IPS-20b (cell line): ENCODE data around the gene DNTTIP2.

Experiments
- H3K27ac ChIP-seq: one replicate; pipeline ENCODE4 v1.5.1; 2013; ENCODE audit warnings: low read length
- H3K27me3 ChIP-seq: 2 replicates; pipeline ENCODE4 v1.6.1; 2013; ENCODE audit warnings: mild to moderate bottlenecking, low read length, inconsistent platforms; ENCODE audit not compliant: insufficient read depth
- H3K36me3 ChIP-seq: 2 replicates; pipeline ENCODE4 v1.6.1; 2013; ENCODE audit warnings: low read depth, mild to moderate bottlenecking, inconsistent platforms, low read length, moderate library complexity; ENCODE audit not compliant: insufficient read depth
- H3K4me1 ChIP-seq: 2 replicates; pipeline ENCODE4 v1.6.1; 2013; ENCODE audit warnings: mild to moderate bottlenecking, control low read depth, inconsistent platforms, low read length, moderate library complexity; ENCODE audit not compliant: insufficient read depth
- H3K4me3 ChIP-seq: 2 replicates; pipeline ENCODE4 v1.5.1; 2013; ENCODE audit warnings: mild to moderate bottlenecking, low read length, inconsistent platforms
- H3K9ac ChIP-seq: 2 replicates; pipeline ENCODE4 v1.6.1; 2013; ENCODE audit warnings: low read depth, mild to moderate bottlenecking, inconsistent platforms, low read length, moderate library complexity
- H3K9me3 ChIP-seq: 2 replicates; pipeline ENCODE4 v1.6.1; 2013; ENCODE audit warnings: mild to moderate bottlenecking, low read depth, low read length, inconsistent platforms; ENCODE audit not compliant: insufficient read depth

The DNTTIP2 gene

DNA sequence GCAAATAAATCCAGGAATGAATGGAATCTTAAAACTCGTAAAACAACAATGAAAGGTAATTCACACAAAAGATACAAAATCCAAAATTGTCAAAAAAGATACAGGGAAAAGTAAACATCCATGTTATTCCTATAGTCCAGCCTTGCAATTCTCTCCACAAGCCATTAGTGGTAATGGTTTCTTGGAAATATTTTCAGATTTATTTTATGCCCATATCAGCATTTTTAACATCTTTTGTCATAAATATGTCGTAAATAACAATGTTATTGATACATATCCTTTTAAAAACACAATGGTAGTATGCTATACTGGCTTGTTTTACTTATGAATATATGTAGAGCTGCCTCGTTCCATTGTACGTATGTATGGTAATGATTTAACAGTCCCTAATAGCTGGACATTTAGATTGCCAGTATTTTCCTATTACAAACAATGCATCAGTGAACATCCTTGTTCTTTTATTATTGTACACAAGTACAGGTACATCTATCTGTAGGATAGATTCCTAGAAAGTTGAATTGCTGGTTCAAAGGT, 30.6 kb downstream of the DNTTIP2 start:
- H3K27me3 ChIP-seq, result no peaks in the 10 kb centered on the region; the same call in 1 of the 2 replicates
- peaks cover 8% of the 10 kb centered on the region; the same call in 1 of the 2 replicates for H3K9me3 ChIP-seq
- H3K36me3 ChIP-seq, result no peaks in the 10 kb centered on the region
- H3K27ac ChIP-seq, result no peak overlapping the region
- H3K4me3 ChIP-seq, result peak overlapping the region; percentile 90
- no peak overlapping the region; the same call in 1 of the 2 replicates for H3K9ac ChIP-seq
- H3K4me1 ChIP-seq, result peaks cover 3% of the 10 kb centered on the region; the same call in 1 of the 2 replicates

DNA sequence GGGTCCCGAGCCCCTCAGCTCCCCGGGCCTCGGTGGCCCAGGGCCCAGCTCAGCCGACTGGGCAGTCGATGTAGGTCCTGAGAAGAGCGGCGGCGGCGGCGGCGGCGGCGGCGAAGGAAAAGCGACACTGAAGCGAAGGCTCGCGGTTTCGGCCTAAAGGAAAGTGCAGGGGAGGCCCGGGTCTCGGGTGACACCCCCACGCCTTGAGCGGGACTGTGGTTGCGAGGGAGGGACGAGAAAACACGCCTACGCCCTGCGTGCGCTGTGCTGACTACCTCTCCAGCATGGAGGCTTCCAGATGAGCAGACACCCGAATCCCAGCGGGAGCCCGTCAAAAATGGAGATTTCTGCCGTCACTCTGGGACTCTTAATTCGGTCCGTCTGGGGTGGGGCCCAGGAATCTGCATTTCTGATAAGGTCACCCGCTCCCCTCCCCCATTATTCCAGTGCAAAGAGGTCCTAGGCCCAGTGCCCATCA, 31.2 kb downstream of the DNTTIP2 start:
- no peak overlapping the region for H3K27ac ChIP-seq

DNA sequence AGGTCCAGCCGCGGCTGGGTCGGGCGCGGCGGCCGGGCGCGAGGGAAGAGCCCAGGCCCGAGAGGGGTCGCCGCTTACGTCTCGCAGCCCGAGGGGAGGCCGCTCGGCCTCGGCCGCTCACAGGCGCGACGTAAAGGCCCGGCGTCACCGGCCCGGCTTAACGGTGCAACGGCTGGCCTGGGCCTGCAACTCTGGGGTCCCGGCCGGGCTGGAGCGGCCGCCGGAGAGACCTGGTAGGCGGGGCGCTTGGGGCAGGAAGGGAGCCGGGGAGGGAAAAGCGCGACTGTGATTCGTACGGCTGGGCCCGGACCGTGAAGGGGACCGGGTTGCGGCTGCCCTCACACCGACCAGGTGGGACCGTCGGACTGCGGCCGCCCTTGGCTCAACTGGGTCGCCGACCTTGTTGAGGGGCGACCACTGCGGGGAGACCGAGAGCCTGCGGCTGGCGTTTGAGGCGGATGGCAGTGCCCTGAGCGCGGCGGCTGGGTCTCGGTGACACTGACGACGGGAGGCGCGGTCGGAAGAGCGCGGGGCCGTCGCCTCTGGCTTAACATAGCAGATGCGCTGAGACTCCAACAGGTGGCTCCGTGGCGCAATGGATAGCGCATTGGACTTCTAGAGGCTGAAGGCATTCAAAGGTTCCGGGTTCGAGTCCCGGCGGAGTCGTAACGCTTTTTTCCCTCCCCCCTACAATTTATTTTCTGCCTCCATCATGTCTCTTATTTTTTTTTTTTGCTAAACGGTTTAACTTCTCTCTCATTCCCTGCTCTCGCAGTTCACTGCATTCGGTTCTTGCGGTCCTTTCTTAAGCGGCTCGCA, 31.8 kb downstream of the DNTTIP2 start:
- Histone ChIP-seq H3K27me3 (no peaks in the 10 kb centered on the region; the same call in 1 of the 2 replicates), H3K27ac (no peak overlapping the region), H3K4me1 (peaks cover 3% of the 10 kb centered on the region; the same call in 1 of the 2 replicates), H3K9ac (peak overlapping the region; percentile 78; the same call in 1 of the 2 replicates), H3K4me3 (peak overlapping the region; percentile 90), H3K36me3 (no peaks in the 10 kb centered on the region), H3K9me3 (peaks cover 8% of the 10 kb centered on the region; the same call in 1 of the 2 replicates)

More for the DNA sequence above, 31.2 kb downstream of the DNTTIP2 start:
- Histone ChIP-seq H3K27me3 (no peaks in the 10 kb centered on the region; the same call in 1 of the 2 replicates), H3K36me3 (no peaks in the 10 kb centered on the region), H3K4me3 (peak overlapping the region; percentile 90), H3K9me3 (peaks cover 8% of the 10 kb centered on the region; the same call in 1 of the 2 replicates), H3K9ac (peak overlapping the region; percentile 68; the same call in 1 of the 2 replicates), H3K4me1 (peaks cover 3% of the 10 kb centered on the region; the same call in 1 of the 2 replicates)

DNA sequence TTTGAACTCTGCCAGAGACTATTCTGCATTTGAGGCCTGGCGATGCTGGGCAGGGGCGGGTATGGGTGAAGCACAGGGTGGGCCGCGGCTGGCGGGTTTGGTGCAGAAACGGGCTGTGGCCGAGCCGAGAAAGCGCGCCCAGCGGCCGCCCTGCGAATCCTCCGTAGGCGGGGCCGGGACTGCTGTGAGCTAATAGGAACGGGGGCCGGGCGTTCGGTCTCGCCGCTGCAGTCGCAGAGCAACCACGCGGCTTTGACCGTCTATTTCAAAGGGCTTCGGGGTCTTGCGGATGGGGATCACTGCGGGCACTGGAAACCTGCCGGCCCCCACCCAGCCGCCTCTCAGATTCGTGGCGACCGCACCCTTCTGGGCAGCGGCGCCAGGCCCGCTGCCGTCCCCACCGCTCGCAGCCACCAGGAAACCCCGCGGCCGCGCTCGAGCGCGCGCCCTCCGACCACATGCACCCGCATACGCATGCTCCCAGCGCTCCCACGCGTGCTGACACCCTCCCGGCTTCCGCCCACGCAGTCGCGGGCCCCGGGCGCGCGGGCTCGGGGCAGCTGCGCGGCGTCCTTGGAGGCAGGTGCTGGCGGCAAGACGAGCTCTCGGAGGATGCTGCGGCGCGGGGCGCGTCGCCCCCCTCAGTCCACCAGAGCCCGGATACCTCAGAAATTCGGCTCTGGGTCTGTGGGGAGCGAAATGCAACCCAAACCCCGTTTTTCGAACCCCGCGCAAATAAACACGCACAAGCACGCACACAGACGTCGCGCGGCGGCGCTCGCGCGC, 32.6 kb downstream of the DNTTIP2 start:
- H3K4me3 ChIP-seq, result peak overlapping the region; percentile 90
- H3K4me1 ChIP-seq, result peaks cover 3% of the 10 kb centered on the region; the same call in 1 of the 2 replicates
- H3K36me3 ChIP-seq, result no peaks in the 10 kb centered on the region
- no peak overlapping the region for H3K27ac ChIP-seq
- H3K9me3 ChIP-seq, result peaks cover 8% of the 10 kb centered on the region; the same call in 1 of the 2 replicates
- H3K27me3 ChIP-seq, result no peaks in the 10 kb centered on the region; the same call in 1 of the 2 replicates
- peak overlapping the region; percentile 78; the same call in 1 of the 2 replicates for H3K9ac ChIP-seq

DNA sequence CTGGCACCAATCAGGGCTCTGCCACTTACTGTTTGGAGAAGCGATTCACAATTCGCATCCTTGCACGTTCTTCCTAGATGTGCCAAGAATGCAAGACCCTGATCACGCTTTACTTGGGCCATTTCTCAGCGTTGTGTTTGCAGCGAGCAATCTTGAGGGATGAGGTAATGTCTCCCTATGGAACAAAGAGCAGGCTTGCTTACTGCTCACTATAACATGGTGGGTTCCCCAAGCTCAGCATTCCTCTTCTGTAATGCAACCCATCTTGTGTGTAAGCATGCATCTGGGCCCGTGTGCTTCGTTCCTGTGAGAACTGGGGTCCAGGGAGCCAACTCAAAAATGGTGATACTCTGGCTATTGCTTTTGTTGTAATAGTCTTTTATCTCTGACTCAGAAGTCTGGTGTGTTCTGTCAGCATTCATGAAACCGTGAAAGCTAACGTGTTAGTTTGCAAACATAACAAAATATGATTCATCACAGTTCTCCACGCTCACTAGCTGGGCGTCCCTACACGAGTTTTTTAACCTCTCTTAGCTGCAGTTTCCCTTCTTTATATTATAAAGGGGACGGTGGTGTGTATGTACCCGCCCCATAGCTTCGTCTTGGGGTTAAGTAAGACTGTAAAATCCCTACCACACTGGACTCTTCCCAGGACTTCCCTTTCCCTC, 33.3 kb downstream of the DNTTIP2 start:
- H3K27me3 ChIP-seq, result no peaks in the 10 kb centered on the region; the same call in 1 of the 2 replicates
- no peaks in the 10 kb centered on the region for H3K36me3 ChIP-seq
- H3K27ac ChIP-seq, result no peak overlapping the region
- H3K4me3 ChIP-seq, result peak overlapping the region; percentile 90
- H3K9me3 ChIP-seq, result peaks cover 8% of the 10 kb centered on the region; the same call in 1 of the 2 replicates
- peaks cover 3% of the 10 kb centered on the region; the same call in 1 of the 2 replicates for H3K4me1 ChIP-seq
- H3K9ac ChIP-seq, result peak overlapping the region; percentile 38; the same call in 1 of the 2 replicates

DNA sequence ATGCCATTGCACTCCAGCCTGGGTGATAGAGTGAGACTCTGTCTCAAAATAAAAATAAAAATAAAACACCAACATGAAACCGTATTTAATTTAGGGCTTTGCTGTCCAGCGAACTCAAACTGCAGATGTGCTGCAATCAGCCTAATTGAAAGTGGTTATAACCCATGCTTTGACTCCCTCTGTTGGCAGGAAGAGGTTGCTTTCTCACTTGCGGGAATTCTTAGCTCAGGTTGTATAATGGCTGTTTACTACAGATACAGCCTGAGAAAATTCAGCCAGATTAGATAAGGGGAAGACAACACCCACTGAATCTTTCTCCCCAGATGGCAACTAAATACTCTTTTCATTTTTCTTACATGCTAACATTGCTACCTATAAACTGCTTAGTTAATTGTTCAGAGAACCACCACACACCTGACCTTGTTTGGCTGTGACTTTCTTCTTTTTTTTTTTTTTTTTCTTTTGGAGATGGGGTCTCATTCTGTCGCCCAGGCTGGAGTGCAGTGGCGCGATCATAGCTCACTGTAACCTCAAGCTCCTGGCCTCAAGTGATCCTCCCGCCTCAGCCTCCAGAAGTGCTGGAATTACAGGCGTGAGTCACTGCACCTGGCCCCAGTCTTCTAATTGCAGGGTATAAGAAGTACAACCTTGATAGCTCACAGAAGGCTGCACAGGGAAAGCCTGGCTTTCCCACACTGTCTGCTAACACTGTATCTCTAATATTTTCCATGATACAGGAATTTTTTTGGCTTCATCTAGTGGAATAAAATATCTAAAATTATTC, 34.6 kb downstream of the DNTTIP2 start:
- Histone ChIP-seq H3K9me3 (no peaks in the 10 kb centered on the region), H3K27me3 (no peaks in the 10 kb centered on the region; the same call in 1 of the 2 replicates), H3K27ac (no peak overlapping the region), H3K4me1 (peaks cover 3% of the 10 kb centered on the region; the same call in 1 of the 2 replicates), H3K9ac (no peak overlapping the region), H3K4me3 (no peak overlapping the region), H3K36me3 (no peaks in the 10 kb centered on the region)

DNA sequence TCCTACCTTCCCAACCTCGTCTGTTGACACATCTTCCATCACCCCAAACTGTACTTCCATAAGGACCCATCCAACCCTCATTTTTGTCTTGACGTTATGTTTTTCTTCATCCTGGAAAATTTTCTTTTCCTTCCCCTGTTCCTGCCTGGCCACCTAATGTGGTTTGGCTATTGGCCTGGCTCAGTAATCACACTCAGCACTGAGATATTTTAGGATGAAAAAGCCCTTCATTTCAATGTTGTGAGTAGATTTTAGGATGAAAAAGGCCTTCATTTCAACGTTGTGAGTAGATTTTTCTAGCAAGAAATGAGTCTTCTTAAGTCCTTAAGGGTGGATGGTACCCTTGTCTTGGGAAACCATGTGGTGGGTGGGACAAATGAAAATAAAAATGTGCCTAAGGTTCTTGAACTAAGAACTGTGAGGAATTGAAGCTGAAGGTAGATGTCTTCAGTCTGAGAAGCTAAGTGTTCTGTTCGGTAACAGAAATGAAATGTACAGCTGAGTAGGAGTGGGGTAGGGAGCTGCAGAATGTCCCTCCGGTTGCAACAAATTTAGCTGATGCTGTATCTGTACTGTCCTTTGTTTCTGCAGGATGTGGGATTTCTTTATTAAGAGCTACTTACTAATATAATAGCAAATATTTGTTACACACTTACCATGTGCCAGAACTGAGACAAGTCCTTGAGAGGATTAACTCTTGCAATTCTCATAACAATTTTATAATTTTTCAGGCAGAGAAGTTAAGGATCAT, 36.1 kb downstream of the DNTTIP2 start:
- no peaks in the 10 kb centered on the region for H3K36me3 ChIP-seq
- no peak overlapping the region for H3K27ac ChIP-seq
- no peak overlapping the region for H3K9ac ChIP-seq
- H3K9me3 ChIP-seq, result no peaks in the 10 kb centered on the region
- H3K27me3 ChIP-seq, result no peaks in the 10 kb centered on the region; the same call in 1 of the 2 replicates
- H3K4me1 ChIP-seq, result peaks cover 3% of the 10 kb centered on the region; the same call in 1 of the 2 replicates
- no peak overlapping the region for H3K4me3 ChIP-seq

DNA sequence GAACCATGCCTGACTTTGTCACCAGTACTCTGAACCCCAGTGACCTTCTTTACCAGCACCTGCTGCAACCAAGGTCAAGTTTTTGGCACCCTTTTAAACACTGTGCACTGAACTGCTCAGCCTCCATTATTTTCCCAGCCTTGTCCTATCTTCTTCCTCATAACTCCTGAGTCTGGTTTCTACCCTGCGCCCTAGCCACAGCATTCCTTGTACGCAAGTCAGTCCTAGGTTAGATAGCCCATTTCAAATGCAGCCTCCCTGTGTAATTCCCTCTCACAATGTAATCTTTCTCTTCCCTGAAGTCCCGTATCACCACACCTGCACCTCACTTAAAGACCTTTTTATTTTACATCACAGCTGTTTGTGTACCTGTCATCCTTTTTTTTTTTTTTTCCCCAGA, 37.2 kb downstream of the DNTTIP2 start:
- Histone ChIP-seq H3K36me3 (no peaks in the 10 kb centered on the region), H3K9ac (no peak overlapping the region), H3K9me3 (no peaks in the 10 kb centered on the region), H3K4me1 (peaks cover 3% of the 10 kb centered on the region; the same call in 1 of the 2 replicates), H3K27ac (no peak overlapping the region), H3K4me3 (no peak overlapping the region), H3K27me3 (no peaks in the 10 kb centered on the region; the same call in 1 of the 2 replicates)

DNA sequence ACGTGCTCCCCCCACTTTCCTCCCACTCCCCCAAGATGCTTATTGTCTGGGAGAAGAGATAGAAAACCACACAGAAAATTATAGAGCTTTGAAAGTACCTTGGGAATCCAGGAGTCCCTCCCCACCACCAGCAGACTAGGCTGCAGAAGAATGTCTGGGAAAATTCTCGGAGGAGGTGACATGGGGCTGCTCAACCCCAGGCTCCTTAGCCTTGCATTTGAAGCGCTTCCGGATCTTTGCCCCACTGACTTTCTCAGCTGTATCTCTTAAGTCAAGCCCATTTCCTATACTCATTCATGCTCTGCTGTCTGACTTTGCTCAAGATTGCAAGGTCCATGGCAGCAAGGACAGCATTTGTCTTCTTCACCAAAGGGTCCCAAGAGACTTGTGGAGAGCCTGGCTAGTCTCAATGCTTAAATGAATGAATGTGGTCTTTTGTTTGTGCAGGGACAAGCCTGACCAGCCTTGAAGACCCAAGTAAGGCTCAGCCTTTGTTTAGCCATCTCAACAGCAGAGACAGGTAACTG, 38.0 kb downstream of the DNTTIP2 start:
- H3K4me3 ChIP-seq, result no peak overlapping the region
- H3K9ac ChIP-seq, result no peak overlapping the region
- H3K27ac ChIP-seq, result no peak overlapping the region
- H3K4me1 ChIP-seq, result peaks cover 3% of the 10 kb centered on the region; the same call in 1 of the 2 replicates
- H3K36me3 ChIP-seq, result no peaks in the 10 kb centered on the region
- no peaks in the 10 kb centered on the region; the same call in 1 of the 2 replicates for H3K27me3 ChIP-seq
- no peaks in the 10 kb centered on the region for H3K9me3 ChIP-seq
